Measurements from ENCODE around the gene MYL5. TPM values are rescaled to one million over a fixed set of nuclear protein-coding genes. Genes with fewer than 3 reads are reported as not detected.

Gene MYL5
- total RNA-seq, 1 experiment from 2014 or later: 18.0 TPM

DNA sequence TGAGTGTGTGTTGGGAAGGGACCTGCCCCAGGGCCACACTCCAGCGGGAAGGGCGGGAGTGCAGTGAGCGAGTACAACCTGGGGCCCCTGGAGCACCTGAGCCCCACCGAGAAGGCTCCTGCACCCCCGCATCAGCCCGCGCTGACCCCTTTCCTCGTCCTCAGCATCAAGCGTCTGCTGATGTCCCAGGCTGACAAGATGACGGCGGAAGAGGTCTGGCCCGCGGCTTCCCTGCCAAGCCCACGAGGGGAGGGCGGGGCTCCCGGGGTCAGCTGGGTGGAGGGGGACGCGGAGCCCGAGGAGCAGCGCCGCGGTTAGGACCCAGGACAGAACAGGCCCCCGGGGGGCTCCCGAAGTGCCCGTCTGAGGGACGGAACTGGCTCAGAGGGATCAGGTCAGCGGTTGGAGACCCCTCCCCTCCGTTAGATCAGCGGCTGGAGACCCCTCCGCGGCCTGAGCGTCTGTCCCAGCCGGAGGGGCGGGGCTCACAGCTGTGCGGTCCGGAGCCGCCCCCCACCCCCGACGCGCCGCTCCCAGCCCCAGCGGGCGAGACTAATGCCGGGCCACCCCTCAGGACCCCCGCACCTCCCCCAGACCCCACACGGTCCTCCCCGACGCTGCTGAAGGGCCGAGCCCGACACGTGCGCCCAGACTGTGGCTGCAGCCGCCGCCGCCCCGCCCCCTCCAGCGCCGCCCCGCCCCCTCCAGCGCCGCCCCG is 6.7 kb downstream of the MYL5 start:
- H2AFZ ChIP-seq (ENCODE audit: low read length): no peak overlapping the region
- no peaks in the 10 kb centered on the region for H3K4me1 ChIP-seq (ENCODE audit: insufficient read depth, low read length)
- no peaks in the 10 kb centered on the region for H3K27me3 ChIP-seq (ENCODE audit: insufficient read depth, low read length)
- H3K23me2 ChIP-seq (ENCODE audit: insufficient read length, low read depth, low read length, poor library complexity, severe bottlenecking): peaks cover 5% of the 10 kb centered on the region
- no peaks in the 10 kb centered on the region for H4K20me1 ChIP-seq (ENCODE audit: control insufficient read depth, insufficient read depth, insufficient read length)
- no peak overlapping the region for H2BK20ac ChIP-seq (ENCODE audit: low read depth, low read length, poor library complexity, severe bottlenecking)
- no peak overlapping the region for H3K27ac ChIP-seq (ENCODE audit: insufficient read length, low read depth, low read length)
- Mint-ChIP-seq H3K4me1 (peaks cover 2 to 20% of the 10 kb centered on the region in 2 experiments), H3K9me3 (no peaks in the 10 kb centered on the region; a peak in 1 of 5 replicates), H3K27me3 (ENCODE audit: low read depth) (peaks cover 13% of the 10 kb centered on the region), H3K27ac (no peak overlapping the region), H3K4me3 (peak overlapping the region; percentile 54 to 75), H3K36me3 (ENCODE audit: insufficient read depth in 1 of 3, low read depth in 3 of 3) (no peaks in the 10 kb centered on the region; a peak in 3 of 7 replicates)
- H3K9me3 ChIP-seq (ENCODE audit: control insufficient read depth, low read depth, low read length): no peaks in the 10 kb centered on the region
- H3K14ac ChIP-seq (ENCODE audit: insufficient read depth, low read length): no peak overlapping the region
- no peak overlapping the region for H2AK5ac ChIP-seq (ENCODE audit: insufficient read length, low read length)
- no peaks in the 10 kb centered on the region for H3K79me2 ChIP-seq (ENCODE audit: insufficient read depth, low read length)
- H2BK15ac ChIP-seq (ENCODE audit: low read depth, low read length): no peak overlapping the region
- no CpG with 5 or more reads among the region's 62 CpGs for WGBS (ENCODE audit: extremely low coverage, insufficient read length, low lambda C conversion rate)
- no peak overlapping the region for H2BK5ac ChIP-seq (ENCODE audit: insufficient read length, low read length)
- no peak overlapping the region for H4K91ac ChIP-seq (ENCODE audit: insufficient read length, low read depth, low read length)
- H4K5ac ChIP-seq (ENCODE audit: insufficient read length, low read depth, low read length): no peak overlapping the region
- H3K4me2 ChIP-seq (ENCODE audit: insufficient read depth, insufficient read length, low read length): peak overlapping the region; percentile 53
- H4K8ac ChIP-seq (replicated peaks; ENCODE audit: insufficient read length, low read depth, low read length): no peak overlapping the region
- no peak overlapping the region for H3T11ph ChIP-seq (ENCODE audit: low read length)
- no peak overlapping the region for H3K4ac ChIP-seq (ENCODE audit: low read depth, low read length)
- H3K56ac ChIP-seq (ENCODE audit: insufficient read length, low read depth, low read length): no peak overlapping the region
- H3K9ac ChIP-seq (ENCODE audit: extremely low read depth, insufficient read length, low read length): no peak overlapping the region
- H3K18ac ChIP-seq (ENCODE audit: insufficient read length, low read depth, low read length): no peak overlapping the region
- peak; percentile 77 for DNase-seq
- no peak overlapping the region for H3K23ac ChIP-seq (ENCODE audit: insufficient read length, low read depth, low read length)
- H3K79me1 ChIP-seq (ENCODE audit: insufficient read depth, low read depth, low read length, poor library complexity, severe bottlenecking): no peaks in the 10 kb centered on the region
- TF ChIP-seq, protein P1, sequence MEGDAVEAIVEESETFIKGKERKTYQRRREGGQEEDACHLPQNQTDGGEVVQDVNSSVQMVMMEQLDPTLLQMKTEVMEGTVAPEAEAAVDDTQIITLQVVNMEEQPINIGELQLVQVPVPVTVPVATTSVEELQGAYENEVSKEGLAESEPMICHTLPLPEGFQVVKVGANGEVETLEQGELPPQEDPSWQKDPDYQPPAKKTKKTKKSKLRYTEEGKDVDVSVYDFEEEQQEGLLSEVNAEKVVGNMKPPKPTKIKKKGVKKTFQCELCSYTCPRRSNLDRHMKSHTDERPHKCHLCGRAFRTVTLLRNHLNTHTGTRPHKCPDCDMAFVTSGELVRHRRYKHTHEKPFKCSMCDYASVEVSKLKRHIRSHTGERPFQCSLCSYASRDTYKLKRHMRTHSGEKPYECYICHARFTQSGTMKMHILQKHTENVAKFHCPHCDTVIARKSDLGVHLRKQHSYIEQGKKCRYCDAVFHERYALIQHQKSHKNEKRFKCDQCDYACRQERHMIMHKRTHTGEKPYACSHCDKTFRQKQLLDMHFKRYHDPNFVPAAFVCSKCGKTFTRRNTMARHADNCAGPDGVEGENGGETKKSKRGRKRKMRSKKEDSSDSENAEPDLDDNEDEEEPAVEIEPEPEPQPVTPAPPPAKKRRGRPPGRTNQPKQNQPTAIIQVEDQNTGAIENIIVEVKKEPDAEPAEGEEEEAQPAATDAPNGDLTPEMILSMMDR (conservative IDR thresholded peaks at IDR 0.05): no peak
- H2BK12ac ChIP-seq (ENCODE audit: insufficient read length, low read depth, low read length): no peak overlapping the region
- no peak overlapping the region for H2BK120ac ChIP-seq (ENCODE audit: low read depth, low read length, poor library complexity, severe bottlenecking)

All from H9 (cell line).